Osteocyte (in vitro differentiated cells): ENCODE results near the gene ARHGAP42. TPM values are rescaled to one million over a fixed set of nuclear protein-coding genes. Genes with fewer than 3 reads are reported as not detected.

Experiments
- DNase-seq: peaks from one replicate; pipeline ENCODE4 v3.0.0; 2021; ENCODE audit warnings: mixed read lengths; ENCODE audit not compliant: unreplicated experiment; ENCODE audit errors: extremely low spot score
- H3K27ac Mint-ChIP-seq: one replicate; pipeline ENCODE4 v1.8.0; 2021; ENCODE audit warnings: mild to moderate bottlenecking, mixed read lengths; ENCODE audit not compliant: unreplicated experiment
- H3K27me3 Mint-ChIP-seq: one replicate; pipeline ENCODE4 v1.8.0; 2021; ENCODE audit warnings: mixed read lengths; ENCODE audit not compliant: unreplicated experiment
- H3K36me3 Mint-ChIP-seq: one replicate; pipeline ENCODE4 v1.8.0; 2021; ENCODE audit warnings: mixed read lengths; ENCODE audit not compliant: unreplicated experiment
- H3K4me1 Mint-ChIP-seq: one replicate; pipeline ENCODE4 v1.8.0; 2021; ENCODE audit warnings: mixed read lengths; ENCODE audit not compliant: unreplicated experiment
- H3K4me3 Mint-ChIP-seq: one replicate; pipeline ENCODE4 v1.8.0; 2021; ENCODE audit warnings: mild to moderate bottlenecking, moderate library complexity, mixed read lengths; ENCODE audit not compliant: unreplicated experiment
- H3K9me3 Mint-ChIP-seq: one replicate; pipeline ENCODE4 v1.8.0; 2021; ENCODE audit warnings: mixed read lengths; ENCODE audit not compliant: unreplicated experiment
- CTCF ChIP-seq: fragments of 200-600 bp; sonication (generic); IDR thresholded peaks from 2 replicates; pipeline ENCODE4 v1.5.0; 2021; ENCODE audit warnings: antibody characterized with exemption, mild to moderate bottlenecking, moderate library complexity
- total RNA-seq: library from RNA; stranded (reverse); gene quantifications from 2 replicates; pipeline ENCODE4 v1.2.1, GENCODE V29; 2021

ARHGAP42 gene
- total RNA-seq, 1 donor from 2014 or later, result 12.7 TPM

- Mint-ChIP-seq H3K4me3 (no peak overlapping the region), H3K27ac (no peak overlapping the region), H3K4me1 (peaks cover 20% of the 10 kb centered on the region)
Measured at GRCh38 chr11:100752371-100753171, 65.5 kb downstream of the ARHGAP42 start.

GRCh38 chr11:100753172-100753543, 66.1 kb downstream of the ARHGAP42 start:
- H3K27ac Mint-ChIP-seq, result peak overlapping the region; percentile 25
- H3K27me3 Mint-ChIP-seq, result no peaks in the 10 kb centered on the region
- peaks cover 9% of the 10 kb centered on the region for H3K9me3 Mint-ChIP-seq
- H3K4me1 Mint-ChIP-seq, result peaks cover 23% of the 10 kb centered on the region
- no peak overlapping the region for H3K4me3 Mint-ChIP-seq
- no peak for TF ChIP-seq CTCF
- no peak for DNase-seq
- H3K36me3 Mint-ChIP-seq, result peaks cover 9% of the 10 kb centered on the region

More at GRCh38 chr11:100752371-100753171, 65.5 kb downstream of the ARHGAP42 start:
- no peak for DNase-seq
- H3K9me3 Mint-ChIP-seq, result peaks cover 9% of the 10 kb centered on the region
- no peaks in the 10 kb centered on the region for H3K27me3 Mint-ChIP-seq
- no peak for TF ChIP-seq CTCF
- H3K36me3 Mint-ChIP-seq, result peaks cover 9% of the 10 kb centered on the region

- peak overlapping the region; percentile 25 for H3K27ac Mint-ChIP-seq
Measured at GRCh38 chr11:100753571-100753970, 66.5 kb downstream of the ARHGAP42 start.

GRCh38 chr11:100756559-100756958, 69.5 kb downstream of the ARHGAP42 start:
- Mint-ChIP-seq H3K9me3 (no peaks in the 10 kb centered on the region), H3K36me3 (no peaks in the 10 kb centered on the region), H3K4me3 (no peak overlapping the region), H3K27me3 (no peaks in the 10 kb centered on the region), H3K27ac (no peak overlapping the region), H3K4me1 (peaks cover 36% of the 10 kb centered on the region)
- no peak for TF ChIP-seq CTCF
- DNase-seq, result no peak

More at GRCh38 chr11:100753571-100753970, 66.5 kb downstream of the ARHGAP42 start:
- peaks cover 9% of the 10 kb centered on the region for H3K36me3 Mint-ChIP-seq
- no peak overlapping the region for H3K4me3 Mint-ChIP-seq
- H3K4me1 Mint-ChIP-seq, result peaks cover 25% of the 10 kb centered on the region
- H3K9me3 Mint-ChIP-seq, result peaks cover 9% of the 10 kb centered on the region
- no peaks in the 10 kb centered on the region for H3K27me3 Mint-ChIP-seq
- no peak for TF ChIP-seq CTCF
- DNase-seq, result no peak

GRCh38 chr11:100757646-100758045, 70.6 kb downstream of the ARHGAP42 start:
- Mint-ChIP-seq H3K4me1 (peaks cover 44% of the 10 kb centered on the region), H3K9me3 (no peaks in the 10 kb centered on the region), H3K27ac (no peak overlapping the region), H3K36me3 (no peaks in the 10 kb centered on the region), H3K4me3 (no peak overlapping the region), H3K27me3 (no peaks in the 10 kb centered on the region)
- no peak for DNase-seq
- TF ChIP-seq CTCF, result no peak
